Adrenal gland (tissue), 12 donors: ENCODE measurements around the gene CGNL1. TPM values are rescaled to one million over a fixed set of nuclear protein-coding genes. Genes with fewer than 3 reads are reported as not detected.

Experiments
- DNase-seq, 7 donors: peaks; one replicate each; pipeline ENCODE4 v3.0.0-alpha.2; 2019 to 2020
- H3K27ac ChIP-seq, 5 donors: fragments of 200-600 bp; sonication (generic) in 4 of 5; 1 replicate in 3 of 5; 2 replicates in 2 of 5; pipeline versions ENCODE4 v1.5.1 to v1.8.0; 2016 to 2020; ENCODE audit warnings: mild to moderate bottlenecking in 1 of 5
- H3K27me3 ChIP-seq: fragments of 200-600 bp; 2 replicates; pipeline ENCODE4 v1.8.0; 2021
- H3K36me3 ChIP-seq, 2 donors: fragments of 200-600 bp; replicated peaks in 1 of 2; 1 replicate in 1 of 2; 2 replicates in 1 of 2; pipeline versions ENCODE4 v1.5.1 to v1.8.0; 2018 to 2022
- H3K4me1 ChIP-seq, 2 donors: fragments of 200-600 bp; replicated peaks in 1 of 2; 1 replicate in 1 of 2; 2 replicates in 1 of 2; pipeline versions ENCODE4 v1.5.1 to v1.8.0; 2018 to 2021
- H3K4me3 ChIP-seq, 4 donors: fragments of 200-600 bp; sonication (generic) in 3 of 4; one replicate each; pipeline ENCODE4 v1.5.1; 2016 to 2018
- H3K9me3 ChIP-seq, 3 donors: fragments of 200-600 bp; sonication (generic) in 1 of 3; replicated peaks in 1 of 3; 1 replicate in 2 of 3; 2 replicates in 1 of 3; pipeline versions ENCODE4 v1.5.1 to v1.8.0; 2016 to 2021
- CTCF ChIP-seq, 6 experiments: fragments of 450-650 bp in 4 of 6; fragments of 200-600 bp in 2 of 6; sonication (generic) in 1 of 6; IDR thresholded peaks; 1 replicate in 5 of 6; 2 replicates in 1 of 6; pipeline versions ENCODE4 v1.5.1 to v1.8.0; 2016 to 2021; ENCODE audit warnings: antibody characterized with exemption in 6 of 6, mild to moderate bottlenecking in 2 of 6, moderate library complexity in 1 of 6
- POLR2A ChIP-seq, 2 donors: fragments of 450-650 bp; IDR thresholded peaks; one replicate each; pipeline ENCODE4 v1.6.1; 2017; ENCODE audit warnings: antibody characterized with exemption in 2 of 2, mild to moderate bottlenecking in 2 of 2, moderate library complexity in 1 of 2
- WGBS, 4 donors: extraction: QIAGEN DNeasy Blood & Tissue Kit in 2 of 4; methylation state at CpG; one replicate each; pipeline versions ENCODE4 v1.1.5 to v1.1.7; 2013 to 2017; 5-methylcytosine and 5-hydroxymethylcytosine counted together
- intact Hi-C, 2 donors: fragments of 100-400 bp; cut with DNase I; formaldehyde crosslinking; loops; one replicate each; pipeline versions ENCODE4 v1.14.1 to v1.15.0; 2022 to 2023
- polyA plus RNA-seq, 3 donors: library from polyadenylated mRNA; stranded (reverse); fragments of 200-250 nt in 2 of 3; fragments of 350-450 nt in 1 of 3; fragmentation: Illumina TruSeq in 1 of 3; extraction: RNeasy Lipid Tissue Mini Kit (QIAGEN cat#74804) in 1 of 3; gene quantifications; one replicate each; pipeline ENCODE4 v1.2.3, GENCODE V29; 2013 to 2014
- total RNA-seq, 9 donors: library from RNA; depleted of rRNA in 4 of 9; stranded (reverse); fragments of >200 nt in 4 of 9; fragments of 120-200 nt in 1 of 9; fragmentation: NEBNext Ultra II Directional in 1 of 9; extraction: Animal tissue kit (Norgen Biotek cat#: 25700) in 1 of 9; gene quantifications; one replicate each; pipeline versions ENCODE4 v1.1.0 to v1.2.4, GENCODE V29; 2013 to 2023
- donor health status: healthy with polysubstance abuse.
- donor health status: Bipolar disorder and iron deficiency.
- donor health status: DM: yes; HTN: yes; CAD: no.
- donor health status: DM: no; HTN: no; CAD: no.
- donor health status: DM: no; HTN: no; CAD: no.
- donor health status: DM: yes; HTN: yes; CAD: no.

The CGNL1 gene
- total and polyA plus RNA-seq, 12 donors: 5.2 to 49.5 (median 22.0) TPM

GRCh38 chr15:57437564-57437963, 61.3 kb downstream of the CGNL1 start:
- WGBS, 4 donors: 61 to 76% (median 70%) methylated on average over 3 of the region's 3 CpGs

GRCh38 chr15:57438166-57438565, 61.9 kb downstream of the CGNL1 start:
- H3K27ac ChIP-seq: no peak overlapping the region
- H3K4me1 ChIP-seq: peaks cover 0 to 9% of the 10 kb centered on the region in 2 donors
- H3K9me3 ChIP-seq: no peaks in the 10 kb centered on the region
- no peaks in the 10 kb centered on the region for H3K27me3 ChIP-seq
- TF ChIP-seq CTCF (IDR thresholded peaks at IDR 0.05) (no peak), POLR2A (IDR thresholded peaks at IDR 0.05) (no peak)
- intact Hi-C loops: no loop called here
- H3K4me3 ChIP-seq: no peak overlapping the region
- whole genome bisulfite sequencing, 4 donors: 87 to 90% (median 88%) methylated on average over 5 to 6 of the region's 6 CpGs
- no peak for DNase-seq
- no peaks in the 10 kb centered on the region for H3K36me3 ChIP-seq

More at GRCh38 chr15:57437564-57437963, 61.3 kb downstream of the CGNL1 start:
- no peak overlapping the region for H3K4me3 ChIP-seq
- intact Hi-C loops: no loop called here
- H3K27me3 ChIP-seq: no peaks in the 10 kb centered on the region
- H3K36me3 ChIP-seq: no peaks in the 10 kb centered on the region
- no peak overlapping the region for H3K27ac ChIP-seq
- peaks cover 0 to 9% of the 10 kb centered on the region in 2 donors for H3K4me1 ChIP-seq
- H3K9me3 ChIP-seq: no peaks in the 10 kb centered on the region
- DNase-seq: peak in 1 of 7 donors; percentile 24
- TF ChIP-seq CTCF (IDR thresholded peaks at IDR 0.05) (no peak), POLR2A (IDR thresholded peaks at IDR 0.05) (no peak)

- intact Hi-C loops: no loop called here
Observed at GRCh38 chr15:57439128-57440027, 63.1 kb downstream of the CGNL1 start.

More at GRCh38 chr15:57439128-57440027, 63.1 kb downstream of the CGNL1 start:
- Histone ChIP-seq H3K36me3 (no peaks in the 10 kb centered on the region), H3K9me3 (no peaks in the 10 kb centered on the region), H3K4me3 (no peak overlapping the region), H3K27ac (no peak overlapping the region), H3K4me1 (peaks cover 0 to 10% of the 10 kb centered on the region in 2 donors), H3K27me3 (no peaks in the 10 kb centered on the region)
- WGBS, 4 donors: 95 to 96% (median 96%) methylated on average over 26 of the region's 26 CpGs
- TF ChIP-seq CTCF (IDR thresholded peaks at IDR 0.05) (no peak), POLR2A (IDR thresholded peaks at IDR 0.05) (no peak)
- no peak for DNase-seq
